Measurements from ENCODE around the gene TICRR.

TICRR gene

GRCh38 chr15:89628806-89629715 lies 53.8 kb downstream of the TICRR start:
- no peak for DNase-seq (ENCODE audit: low read depth, low spot score)

DNA sequence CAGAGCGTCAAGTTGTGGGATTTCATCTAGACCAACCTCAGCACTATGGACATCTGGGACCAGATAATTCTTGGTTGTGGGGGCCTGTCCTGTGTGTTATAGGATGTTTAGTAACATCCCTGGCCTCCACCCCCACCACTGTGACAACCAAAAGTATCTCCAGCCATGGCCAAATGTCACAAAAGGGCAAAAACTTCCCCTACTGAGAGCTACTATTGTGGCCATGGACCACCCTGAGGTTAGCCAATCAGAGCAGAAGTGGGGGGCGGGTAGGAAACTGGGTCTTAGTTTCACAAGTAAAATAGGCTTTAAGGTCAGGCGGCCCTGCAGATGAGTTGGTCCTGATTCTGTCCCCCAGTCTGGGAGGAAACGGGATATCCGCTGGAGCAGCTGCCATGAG lies 54.6 kb downstream of the TICRR start:
- no peak for DNase-seq (ENCODE audit: low read depth, low spot score)

GRCh38 chr15:89630260-89630659 lies 55.0 kb downstream of the TICRR start:
- no peak for DNase-seq (ENCODE audit: low read depth, low spot score)

DNA sequence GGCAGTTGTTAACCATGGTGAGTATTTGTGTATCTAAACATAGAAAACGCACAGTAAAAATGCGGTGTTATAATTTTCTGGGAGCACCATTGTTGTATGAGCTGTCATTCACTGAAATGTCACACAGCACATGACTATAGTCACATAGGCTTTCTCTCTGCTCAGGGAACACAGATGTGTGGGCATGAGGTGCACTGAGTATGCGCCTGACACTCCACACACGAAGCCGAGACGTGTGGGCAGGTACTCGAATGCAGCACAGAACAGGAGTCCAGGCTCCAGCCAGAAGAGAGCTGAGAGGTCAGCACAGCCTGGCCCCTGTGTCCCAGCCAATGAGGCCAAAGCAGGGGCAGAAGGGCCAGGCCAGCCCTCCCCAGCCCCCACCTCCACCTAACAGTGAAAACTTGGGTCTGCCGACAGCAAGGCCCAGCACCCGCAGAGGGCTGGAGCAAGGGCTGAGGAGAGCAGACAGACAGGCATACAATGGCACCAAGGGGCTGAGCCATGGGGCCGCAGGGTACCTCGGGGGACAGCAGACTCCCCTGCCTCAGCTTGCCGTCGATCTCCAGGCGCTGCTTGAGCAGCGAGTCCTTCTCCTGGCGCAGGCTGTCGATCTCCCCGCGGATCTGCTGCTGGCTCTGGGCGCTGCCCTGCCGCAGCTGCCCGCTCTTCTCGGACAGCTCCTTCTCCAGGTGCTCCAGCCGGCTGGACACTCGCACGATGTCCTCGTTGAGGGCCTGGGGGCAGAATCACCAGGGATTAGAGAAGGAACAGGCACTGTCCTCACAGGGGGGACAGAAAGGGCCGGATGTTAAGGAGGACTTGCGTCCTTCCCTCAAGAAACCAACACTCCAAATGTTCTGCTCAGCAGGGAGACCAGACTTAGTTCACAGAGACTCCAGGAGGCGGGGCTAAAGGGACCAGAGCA lies 56.0 kb downstream of the TICRR start:
- no peak for DNase-seq (ENCODE audit: low read depth, low spot score)

DNA sequence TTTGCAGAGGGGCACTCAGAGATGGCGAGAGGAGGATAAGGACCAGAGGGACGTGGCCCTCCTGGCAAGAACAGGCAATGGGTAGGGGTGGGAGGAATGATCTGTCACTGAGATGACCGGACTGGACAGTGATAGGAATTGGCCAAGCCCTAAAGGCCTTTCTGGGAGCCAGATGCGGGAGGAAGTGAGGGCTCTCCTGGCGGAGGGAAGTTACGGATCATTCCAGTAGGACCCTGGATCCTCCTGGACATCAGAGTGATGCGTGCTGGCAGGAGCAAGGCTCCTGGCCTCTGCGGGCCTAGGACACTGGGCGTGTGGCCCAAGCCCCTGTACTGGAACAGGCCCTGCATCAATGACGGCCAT lies 56.6 kb downstream of the TICRR start:
- DNase-seq (ENCODE audit: low read depth, low spot score) = no peak

DNA sequence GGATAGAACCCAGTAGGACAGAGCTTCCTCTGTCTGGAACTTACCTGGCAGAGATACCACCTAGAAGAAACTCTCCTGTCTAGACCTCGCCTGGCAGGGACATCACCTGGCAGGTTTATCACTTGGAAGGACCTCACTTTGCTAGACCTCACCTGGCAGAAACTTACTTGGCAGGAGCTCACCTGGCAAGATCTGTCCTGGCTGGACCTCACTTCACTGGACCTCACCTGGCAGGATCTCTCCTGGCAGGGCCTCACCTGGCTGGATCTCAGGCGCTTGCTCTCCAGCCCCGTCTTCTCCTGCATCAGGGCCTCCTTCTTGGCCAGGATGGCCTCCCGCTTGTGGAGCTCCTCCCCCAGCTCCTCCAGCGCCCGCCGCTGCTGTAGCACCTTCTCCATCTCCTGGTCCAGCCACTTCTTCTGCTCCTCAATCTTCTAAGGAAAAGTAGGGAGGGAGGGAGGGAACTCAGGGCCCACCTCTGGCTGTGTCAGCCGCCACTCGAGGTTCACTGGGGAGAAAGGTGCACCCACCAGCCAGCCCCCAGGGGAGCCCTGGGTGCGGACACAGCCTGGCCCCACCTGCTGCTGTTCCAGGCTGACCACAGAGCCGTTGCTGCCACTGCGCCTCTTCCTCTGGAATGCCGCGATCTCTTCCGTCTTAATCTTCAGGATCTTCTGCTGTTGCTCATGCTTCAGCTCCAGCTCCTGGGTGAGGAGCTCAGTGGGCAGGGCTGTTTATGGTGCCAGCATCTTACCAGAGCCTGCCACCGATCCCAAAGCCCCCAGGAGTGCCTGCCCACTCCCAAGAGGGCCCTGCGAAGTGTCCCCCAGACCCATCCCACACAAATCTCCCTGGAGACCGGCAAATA lies 57.5 kb downstream of the TICRR start:
- no peak for DNase-seq (ENCODE audit: low read depth, low spot score)

DNA sequence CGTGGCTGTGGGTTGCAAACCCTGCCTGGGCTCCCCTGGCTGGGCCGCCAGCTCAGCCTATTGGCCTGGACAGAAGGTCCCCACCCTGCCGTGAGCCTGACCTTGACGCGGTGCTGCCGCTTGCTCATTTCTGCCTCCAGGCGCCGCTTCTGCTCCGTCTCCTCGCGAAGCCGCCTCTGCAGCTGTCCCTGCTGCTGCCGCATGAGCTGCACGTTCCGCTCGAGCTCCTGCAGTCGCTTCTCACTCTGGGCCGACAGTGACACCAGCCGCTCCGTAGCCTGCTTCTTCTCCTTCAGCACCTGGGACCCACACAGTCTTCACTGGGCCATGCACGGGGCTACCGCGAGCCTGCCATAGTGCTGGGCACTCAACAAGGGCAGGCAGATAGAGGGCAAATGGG lies 58.3 kb downstream of the TICRR start:
- no peak for DNase-seq (ENCODE audit: low read depth, low spot score)

DNA sequence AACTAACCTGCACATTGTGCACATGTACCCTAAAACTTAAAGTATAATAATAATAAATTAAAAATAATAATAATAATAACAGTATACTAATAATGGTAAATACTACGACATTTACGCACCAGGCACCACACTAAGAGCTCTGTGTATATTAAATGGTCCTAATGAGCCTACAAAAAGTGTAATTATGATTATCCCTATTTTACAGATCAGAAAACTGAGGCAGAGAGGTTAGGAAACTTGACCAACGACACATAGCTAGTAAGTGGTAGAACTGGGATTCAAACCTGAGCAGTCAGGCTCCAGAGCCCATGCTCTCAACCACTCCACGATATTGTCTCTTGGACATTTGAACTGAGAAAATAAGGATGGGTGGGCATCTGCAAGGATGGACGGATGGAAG lies 65.0 kb downstream of the TICRR start:
- DNase-seq (ENCODE audit: low read depth, low spot score) = no peak

- DNase-seq (ENCODE audit: low read depth, low spot score) = no peak
Observed at GRCh38 chr15:89641053-89641452, 65.8 kb downstream of the TICRR start.

DNA sequence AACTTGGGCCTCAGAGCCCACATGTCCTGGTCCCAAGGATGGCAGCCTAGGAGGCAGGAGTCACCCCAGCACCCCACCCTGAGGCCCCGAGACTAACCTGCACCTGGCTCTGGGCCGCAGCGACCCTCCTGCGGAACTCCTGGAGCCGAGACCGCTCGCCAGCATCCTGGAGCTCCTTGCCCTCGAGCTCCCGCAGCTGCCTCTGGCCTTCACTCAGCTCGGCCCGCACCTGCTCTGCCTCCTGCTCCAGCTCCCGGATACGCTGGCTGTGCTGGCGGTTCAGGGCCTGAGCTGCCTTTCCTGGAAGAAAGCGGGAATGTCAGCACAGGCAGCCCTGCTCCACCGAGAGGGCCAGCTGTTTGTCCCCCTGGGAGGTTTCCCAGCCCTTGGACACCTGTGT lies 66.8 kb downstream of the TICRR start:
- DNase-seq (ENCODE audit: low read depth, low spot score) = no peak

- DNase-seq (ENCODE audit: low read depth, low spot score) = no peak
Observed at GRCh38 chr15:89645680-89646079, 70.4 kb downstream of the TICRR start.

DNA sequence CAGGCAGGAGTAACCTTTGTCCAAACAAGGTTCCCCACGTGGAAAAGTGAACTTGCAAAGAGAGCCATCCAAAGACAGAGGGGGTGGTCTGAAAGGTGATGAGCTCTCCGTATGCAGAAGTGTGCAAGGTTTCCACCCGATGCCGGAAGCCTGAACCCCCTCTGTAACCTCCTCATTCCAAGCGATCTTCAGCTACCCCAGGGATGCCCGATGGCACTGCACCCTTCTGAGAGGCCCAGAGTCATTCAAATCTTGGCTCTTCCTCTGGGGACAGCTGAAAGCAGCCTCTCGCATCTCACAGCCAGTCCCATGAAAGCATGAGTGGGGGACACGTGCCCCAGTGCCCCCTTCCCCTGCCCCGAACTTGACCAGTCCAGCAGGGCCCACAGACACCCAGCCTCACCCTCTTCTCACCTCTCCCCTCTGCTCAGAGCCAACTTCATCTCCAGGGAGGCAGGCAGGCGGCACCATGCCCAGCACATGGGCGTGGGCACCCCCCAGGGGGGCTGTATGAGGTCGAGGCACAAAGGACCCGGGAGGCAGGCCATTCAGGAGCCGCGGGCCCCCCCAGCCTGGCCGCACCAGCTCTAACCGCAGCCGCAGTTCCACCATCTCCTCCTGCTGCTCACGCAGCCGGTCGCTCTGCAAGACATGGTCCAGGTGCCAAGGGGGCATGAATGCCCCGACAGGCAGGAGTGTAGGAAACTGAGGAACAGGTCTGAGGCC lies 71.3 kb downstream of the TICRR start:
- no peak for DNase-seq (ENCODE audit: low read depth, low spot score)

DNA sequence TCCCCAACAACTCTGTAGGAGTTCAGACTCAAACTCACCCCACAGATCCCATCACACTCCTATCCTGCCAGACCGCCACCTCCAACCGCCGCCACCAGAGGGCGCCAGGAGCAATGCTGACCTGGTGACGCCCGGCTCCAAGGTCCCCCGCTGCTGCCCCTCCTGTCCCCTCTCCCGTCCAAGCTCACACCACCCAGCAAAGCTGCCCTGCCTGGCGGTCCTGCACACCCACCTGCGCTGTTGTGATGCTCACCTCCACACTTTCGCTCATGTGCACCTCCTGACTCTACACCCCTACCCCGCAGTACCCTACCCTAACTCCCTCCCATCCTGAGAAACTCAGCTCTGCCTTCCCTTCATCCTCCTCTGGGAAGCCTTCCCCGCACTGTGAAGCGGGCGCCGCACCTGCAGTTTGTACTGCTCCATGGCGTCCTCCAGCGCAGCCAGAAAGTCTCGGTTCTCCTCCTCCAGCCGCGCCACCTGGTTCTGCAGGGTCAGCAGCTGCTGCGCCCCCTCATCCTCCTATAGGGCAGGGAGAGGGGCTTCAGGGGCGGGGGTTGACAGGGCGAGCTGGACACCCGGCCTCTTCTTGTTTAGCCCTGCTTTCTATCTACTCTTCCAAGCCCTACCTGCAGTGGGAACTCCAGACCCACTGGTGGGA lies 72.1 kb downstream of the TICRR start:
- peak; percentile 29 for DNase-seq (ENCODE audit: low read depth, low spot score)

- DNase-seq (ENCODE audit: low read depth, low spot score) = no peak
Observed at GRCh38 chr15:89648106-89649012, 73.1 kb downstream of the TICRR start.

GRCh38 chr15:89649013-89649625 lies 73.8 kb downstream of the TICRR start:
- DNase-seq (ENCODE audit: low read depth, low spot score) = no peak

DNA sequence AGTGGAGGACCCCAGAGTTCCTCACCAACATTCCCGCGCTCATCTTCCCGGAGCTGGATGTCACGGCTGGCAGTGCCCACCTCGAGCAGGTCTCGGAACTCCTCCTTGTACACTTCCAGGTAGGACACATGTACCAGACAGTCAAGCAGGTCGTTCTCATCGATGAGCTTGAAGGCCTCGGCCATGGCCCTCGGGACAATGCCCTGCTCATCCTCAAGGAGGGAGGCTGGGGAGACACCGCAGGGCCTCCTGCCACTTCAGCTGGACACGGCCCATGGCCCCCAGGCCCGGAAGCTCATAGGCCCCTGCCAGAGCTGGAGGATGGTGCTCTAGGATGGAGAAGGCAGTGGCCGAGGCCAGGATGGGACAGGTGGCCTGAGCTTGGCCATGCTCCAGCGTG lies 74.4 kb downstream of the TICRR start:
- DNase-seq (ENCODE audit: low read depth, low spot score) = no peak

GRCh38 chr15:89652131-89652530 lies 76.9 kb downstream of the TICRR start:
- DNase-seq (ENCODE audit: low read depth, low spot score) = no peak

GRCh38 chr15:89652666-89653065 lies 77.4 kb downstream of the TICRR start:
- no peak for DNase-seq (ENCODE audit: low read depth, low spot score)

GRCh38 chr15:89653578-89653977 lies 78.3 kb downstream of the TICRR start:
- no peak for DNase-seq (ENCODE audit: low read depth, low spot score)
